MM.1S (cell line): Measurements from ENCODE around the gene NDUFAF2.

Source experiments
- CTCF ChIP-seq: fragments of 300-600 bp; sonication (generic); IDR thresholded peaks from 2 replicates; pipeline ENCODE4 v1.5.1; 2016; ENCODE audit warnings: antibody characterized with exemption, low read length, mixed read lengths
- EZH2phosphoT487 ChIP-seq: fragments of 300-600 bp; sonication (generic); IDR thresholded peaks from 2 replicates; pipeline ENCODE4 v1.6.1; 2018; ENCODE audit warnings: antibody characterized with exemption, low read length

- TF ChIP-seq CTCF, result no peak
- no peak for TF ChIP-seq EZH2phosphoT487
Measured at GRCh38 chr5:61115968-61116367, 171.0 kb downstream of the NDUFAF2 start.
